Ectodermal cell (in vitro differentiated cells): ENCODE results near the gene DTNBP1.
"Not testable (repeated sequence)": the region's sequence is repeated elsewhere in the genome, so short reads cannot be mapped to it uniquely, and the experiment has no call there.

Source experiments
- H3K27ac ChIP-seq: 2 replicates; pipeline ENCODE4 v1.7.0; 2013; ENCODE audit warnings: mild to moderate bottlenecking, low read depth, low read length; ENCODE audit not compliant: insufficient read depth, poor library complexity, severe bottlenecking
- H3K27me3 ChIP-seq: 2 replicates; pipeline ENCODE4 v1.7.0; 2013; ENCODE audit warnings: mild to moderate bottlenecking, low read length; ENCODE audit not compliant: insufficient read depth, control insufficient read depth, poor library complexity, severe bottlenecking
- H3K36me3 ChIP-seq: one replicate; pipeline ENCODE4 v1.7.0; 2013; ENCODE audit warnings: low read length; ENCODE audit not compliant: control insufficient read depth, insufficient read depth
- H3K4me1 ChIP-seq: one replicate; pipeline ENCODE4 v1.7.0; 2013; ENCODE audit warnings: low read length; ENCODE audit not compliant: control insufficient read depth, insufficient read depth
- H3K4me3 ChIP-seq: 2 replicates; pipeline ENCODE4 v1.7.0; 2013; ENCODE audit warnings: low read depth, low read length, control low read depth; ENCODE audit not compliant: insufficient read depth
- H3K9me3 ChIP-seq: 2 replicates; pipeline ENCODE4 v1.7.0; 2013; ENCODE audit warnings: mild to moderate bottlenecking, low read length, moderate library complexity; ENCODE audit not compliant: control insufficient read depth
- WGBS, 2 experiments: methylation state at CpG; one replicate each; pipeline ENCODE4 v1.1.7; 2013; ENCODE audit warnings: missing lambda C conversion rate in 2 of 2; 5-methylcytosine and 5-hydroxymethylcytosine counted together

DTNBP1 gene

DNA sequence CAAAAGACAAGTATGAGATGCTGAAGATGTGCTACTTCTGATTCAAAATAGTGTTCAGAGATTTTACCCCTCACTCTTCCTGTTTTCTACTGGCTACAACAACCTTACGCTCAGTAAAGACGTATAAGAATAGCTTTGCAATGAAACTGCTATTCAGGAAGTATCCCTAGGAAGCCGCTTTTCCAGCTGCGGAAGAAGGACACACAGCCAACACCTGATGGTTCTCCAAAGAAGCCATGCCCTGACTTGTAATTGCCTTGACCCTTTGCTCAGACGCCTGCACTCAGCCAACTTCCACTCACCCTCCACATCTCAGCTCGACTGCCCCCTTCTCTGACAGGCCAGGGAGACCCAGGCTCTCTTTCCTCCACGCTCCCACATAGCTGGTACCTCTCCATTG, 111.6 kb downstream of the DTNBP1 start:
- 90 to 91% methylated on average over 7 of the region's 7 CpGs for WGBS, 2 experiments
- H3K27ac ChIP-seq = no peak overlapping the region

GRCh38 chr6:15550546-15551123, 112.2 kb downstream of the DTNBP1 start:
- Histone ChIP-seq H3K9me3 (no peaks in the 10 kb centered on the region), H3K27ac (no peak overlapping the region), H3K4me3 (no peak overlapping the region), H3K36me3 (no peaks in the 10 kb centered on the region), H3K27me3 (no peaks in the 10 kb centered on the region), H3K4me1 (peaks cover 3% of the 10 kb centered on the region)
- WGBS, 2 experiments = 87 to 92% methylated on average over 2 of the region's 2 CpGs

More for the DNA sequence above, 111.6 kb downstream of the DTNBP1 start:
- no peaks in the 10 kb centered on the region for H3K27me3 ChIP-seq
- H3K4me1 ChIP-seq = peaks cover 3% of the 10 kb centered on the region
- H3K36me3 ChIP-seq = no peaks in the 10 kb centered on the region
- H3K9me3 ChIP-seq = no peaks in the 10 kb centered on the region
- H3K4me3 ChIP-seq = no peak overlapping the region

- Histone ChIP-seq H3K36me3 (no peaks in the 10 kb centered on the region), H3K27me3 (no peaks in the 10 kb centered on the region), H3K9me3 (no peaks in the 10 kb centered on the region), H3K27ac (no peak overlapping the region), H3K4me3 (no peak overlapping the region), H3K4me1 (peaks cover 3% of the 10 kb centered on the region)
- 69 to 72% methylated on average over 14 of the region's 14 CpGs for WGBS, 2 experiments
These were observed 113.5 kb downstream of the DTNBP1 start for GRCh38 chr6:15549371-15549770.

DNA sequence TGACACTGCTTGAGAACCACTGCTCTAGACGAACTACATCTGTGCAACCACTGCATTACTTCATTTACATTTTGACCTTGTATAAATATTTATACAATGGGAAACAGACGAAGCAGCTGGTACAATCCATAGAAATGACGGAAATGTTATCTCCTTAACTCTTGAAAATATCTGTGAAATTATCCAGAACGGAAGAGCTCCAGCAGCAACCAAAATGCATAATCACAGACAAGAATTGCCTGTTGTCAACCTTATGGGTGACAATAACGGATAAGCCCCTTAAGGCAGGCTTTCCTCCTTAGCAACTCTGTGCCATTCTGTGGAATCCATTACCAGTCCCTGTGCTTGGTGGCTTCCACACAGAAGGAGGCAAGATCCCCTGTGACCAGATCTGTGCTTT, 115.4 kb downstream of the DTNBP1 start:
- no peak overlapping the region for H3K27ac ChIP-seq
- peaks cover 3% of the 10 kb centered on the region for H3K4me1 ChIP-seq
- no peak overlapping the region for H3K4me3 ChIP-seq
- WGBS, 2 experiments = 81 to 86% methylated on average over 3 to 5 of the region's 5 CpGs
- H3K36me3 ChIP-seq = no peaks in the 10 kb centered on the region
- H3K9me3 ChIP-seq = peaks cover 3% of the 10 kb centered on the region
- no peaks in the 10 kb centered on the region for H3K27me3 ChIP-seq

- Histone ChIP-seq H3K4me1 (peaks cover 3% of the 10 kb centered on the region), H3K27me3 (no peaks in the 10 kb centered on the region), H3K27ac (no peak overlapping the region), H3K4me3 (no peak overlapping the region), H3K36me3 (no peaks in the 10 kb centered on the region), H3K9me3 (peaks cover 3% of the 10 kb centered on the region)
- 96% methylated on average over 4 to 5 of the region's 5 CpGs for WGBS, 2 experiments
These were observed 116.2 kb downstream of the DTNBP1 start for GRCh38 chr6:15546591-15546990.

- H3K4me3 ChIP-seq = no peak overlapping the region
- H3K9me3 ChIP-seq = peaks cover 3% of the 10 kb centered on the region
- H3K27me3 ChIP-seq = no peaks in the 10 kb centered on the region
- no peak overlapping the region for H3K27ac ChIP-seq
- WGBS, 2 experiments = 93 to 96% methylated on average over 3 to 4 of the region's 4 CpGs
- H3K36me3 ChIP-seq = no peaks in the 10 kb centered on the region
- no peaks in the 10 kb centered on the region for H3K4me1 ChIP-seq
These were observed 118.4 kb downstream of the DTNBP1 start for GRCh38 chr6:15544321-15544900.

GRCh38 chr6:15543332-15543917, 119.4 kb downstream of the DTNBP1 start:
- H3K4me1 ChIP-seq, H3K27me3 ChIP-seq, H3K27ac ChIP-seq, H3K36me3 ChIP-seq, H3K4me3 ChIP-seq, H3K9me3 ChIP-seq: not testable (repeated sequence)
- WGBS, 2 experiments = 94 to 95% methylated on average over 5 of the region's 5 CpGs

GRCh38 chr6:15539722-15540270, 123.0 kb downstream of the DTNBP1 start:
- H3K36me3 ChIP-seq = no peaks in the 10 kb centered on the region
- H3K9me3 ChIP-seq = peaks cover 3% of the 10 kb centered on the region
- H3K27ac ChIP-seq = no peak overlapping the region
- H3K27me3 ChIP-seq = no peaks in the 10 kb centered on the region
- no peaks in the 10 kb centered on the region for H3K4me1 ChIP-seq
- WGBS, 2 experiments = 94 to 95% methylated on average over 7 of the region's 7 CpGs
- H3K4me3 ChIP-seq = no peak overlapping the region

GRCh38 chr6:15538766-15539495, 123.9 kb downstream of the DTNBP1 start:
- WGBS, 2 experiments = 95% methylated on average over 9 of the region's 9 CpGs
- Histone ChIP-seq H3K27me3 (no peaks in the 10 kb centered on the region), H3K4me3 (no peak overlapping the region), H3K27ac (no peak overlapping the region), H3K9me3 (peaks cover under 1% of the 10 kb centered on the region), H3K4me1 (no peaks in the 10 kb centered on the region), H3K36me3 (no peaks in the 10 kb centered on the region)

DNA sequence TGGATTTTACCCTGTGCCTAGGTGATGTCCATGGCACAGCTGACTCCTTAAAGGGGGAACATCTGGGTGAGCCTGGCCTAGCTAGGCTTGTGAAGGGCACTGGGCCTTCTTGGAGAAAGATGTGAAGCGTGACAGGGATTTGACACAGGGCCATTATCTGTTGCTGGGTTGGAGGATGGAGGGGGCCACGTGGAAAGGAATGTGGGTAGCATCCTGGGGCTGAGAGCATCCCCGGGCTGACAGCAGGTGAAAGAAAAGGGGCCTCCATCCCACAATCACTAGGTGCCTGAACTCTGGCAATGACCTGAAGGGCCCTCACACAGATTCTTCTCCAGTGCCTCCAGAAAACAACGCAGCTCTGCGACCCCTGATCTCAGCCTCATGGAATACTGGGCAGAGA, 124.7 kb downstream of the DTNBP1 start:
- no peaks in the 10 kb centered on the region for H3K36me3 ChIP-seq
- 90 to 92% methylated on average over 5 of the region's 5 CpGs for WGBS, 2 experiments

More for the DNA sequence above, 124.7 kb downstream of the DTNBP1 start:
- no peaks in the 10 kb centered on the region for H3K9me3 ChIP-seq
- H3K27me3 ChIP-seq = no peaks in the 10 kb centered on the region
- no peaks in the 10 kb centered on the region for H3K4me1 ChIP-seq
- no peak overlapping the region for H3K4me3 ChIP-seq
- no peak overlapping the region for H3K27ac ChIP-seq
